HepG2 (cell line): ENCODE data around the gene APC2. TPM values are rescaled to one million over a fixed set of nuclear protein-coding genes. Genes with fewer than 3 reads are reported as not detected.

Source experiments
- BORCS8-MEF2B ChIP-seq: sonication (generic); formaldehyde crosslinking; IDR thresholded peaks from 2 replicates; pipeline ENCODE4 v1.8.0; 2022; ENCODE audit warnings: mild to moderate bottlenecking, missing genetic modification reagents
- GFI1 ChIP-seq: sonication (generic); formaldehyde crosslinking; IDR thresholded peaks from 2 replicates; pipeline ENCODE4 v1.5.0; 2020; ENCODE audit warnings: missing genetic modification reagents, mild to moderate bottlenecking, borderline replicate concordance
- HNRNPH1 ChIP-seq: fragments of 200-400 bp; formaldehyde crosslinking; optimal IDR thresholded peaks from 2 replicates; pipeline ENCODE3; 2017; ENCODE audit warnings: mild to moderate bottlenecking, low read depth, low read length
- HNRNPL ChIP-seq: fragments of 200-400 bp; formaldehyde crosslinking; IDR thresholded peaks from 2 replicates; pipeline ENCODE4 v1.6.1; 2017; ENCODE audit warnings: mild to moderate bottlenecking, low read depth, low read length
- KLF16 ChIP-seq, 2 experiments: sonication (generic) in 1 of 2; formaldehyde crosslinking in 1 of 2; IDR thresholded peaks; 2 replicates each; pipeline versions ENCODE4 v1.6.1 to v1.8.0; 2016 to 2023; ENCODE audit warnings: missing genetic modification reagents in 2 of 2, missing compliant biosample characterization in 1 of 2
- LCORL ChIP-seq, 2 experiments: fragments of 450-650 bp in 1 of 2; sonication (generic) in 1 of 2; formaldehyde crosslinking in 1 of 2; IDR thresholded peaks; 2 replicates each; pipeline versions ENCODE4 v1.5.0 to v1.6.1; 2017 to 2020; ENCODE audit warnings: antibody characterized with exemption in 1 of 2, missing genetic modification reagents in 1 of 2
- MAFG ChIP-seq: sonication (generic); formaldehyde crosslinking; IDR thresholded peaks from 2 replicates; pipeline ENCODE4 v1.5.1; 2020; ENCODE audit warnings: mild to moderate bottlenecking, missing genetic modification reagents
- PAF1 ChIP-seq: IDR thresholded peaks from 2 replicates; pipeline ENCODE4 v1.6.1; 2016; ENCODE audit warnings: missing genetic modification reagents, missing compliant biosample characterization
- PLRG1 ChIP-seq: fragments of 450-650 bp; conservative IDR thresholded peaks from 2 replicates; pipeline ENCODE4 v1.6.1; 2016
- REXO4 ChIP-seq: sonication (generic); formaldehyde crosslinking; IDR thresholded peaks from 2 replicates; pipeline ENCODE4 v1.8.0; 2022; ENCODE audit warnings: missing genetic modification reagents, mild to moderate bottlenecking, borderline replicate concordance
- SOX5 ChIP-seq: IDR thresholded peaks from 2 replicates; pipeline ENCODE4 v1.6.1; 2016; ENCODE audit warnings: borderline replicate concordance
- ZFP62 ChIP-seq: sonication (generic); formaldehyde crosslinking; IDR thresholded peaks from 2 replicates; pipeline ENCODE4 v1.4.0; 2020; ENCODE audit warnings: missing genetic modification reagents
- ZNF562 ChIP-seq: sonication (generic); formaldehyde crosslinking; IDR thresholded peaks from 2 replicates; pipeline ENCODE4 v1.8.0; 2022; ENCODE audit warnings: missing genetic modification reagents, borderline replicate concordance
- ZNF720 ChIP-seq: sonication (generic); formaldehyde crosslinking; IDR thresholded peaks from 2 replicates; pipeline ENCODE4 v1.4.0; 2020; ENCODE audit warnings: missing genetic modification reagents
- ZNF724P ChIP-seq: sonication (generic); formaldehyde crosslinking; IDR thresholded peaks from 2 replicates; pipeline ENCODE4 v1.8.0; 2022; ENCODE audit warnings: missing genetic modification reagents, borderline replicate concordance
- ZNF839 ChIP-seq: sonication (generic); formaldehyde crosslinking; IDR thresholded peaks from 2 replicates; pipeline ENCODE4 v1.4.0; 2020; ENCODE audit warnings: missing genetic modification reagents, mild to moderate bottlenecking, borderline replicate concordance
- polyA plus RNA-seq, 8 experiments: library from polyadenylated mRNA; depleted of rRNA in 3 of 8; stranded (reverse) in 7 of 8; unstranded in 1 of 8; fragments of >200 nt; fragmentation: Illumina TruSeq in 4 of 8; extraction: Trizol in 4 of 8; gene quantifications; 2 replicates each; pipeline versions ENCODE4 v1.2.1 to v1.2.3, GENCODE V29; 2011 to 2016; ENCODE audit warnings: low read depth in 4 of 8, missing spikeins in 1 of 8, mixed read lengths in 1 of 8; ENCODE audit not compliant: insufficient read depth in 1 of 8
- total RNA-seq, 5 experiments: library from RNA; depleted of rRNA; stranded (reverse); fragments of >200 nt; fragmentation: Illumina TruSeq; extraction: Trizol; gene quantifications; 2 replicates each; pipeline ENCODE4 v1.2.3, GENCODE V29; 2016; ENCODE audit warnings: low read depth in 1 of 5
- TF ChIP-seq, protein P1 (sequence below): sonication (generic); formaldehyde crosslinking; conservative IDR thresholded peaks from 2 replicates; pipeline ENCODE4 v1.4.0; 2020; ENCODE audit warnings: mild to moderate bottlenecking, missing genetic modification reagents, moderate library complexity
- TF ChIP-seq, protein P2 (sequence below): sonication (generic); formaldehyde crosslinking; IDR thresholded peaks from 2 replicates; pipeline ENCODE4 v1.4.0; 2020; ENCODE audit warnings: missing genetic modification reagents, borderline replicate concordance
- TF ChIP-seq, protein P3 (sequence below): sonication (generic); formaldehyde crosslinking; IDR thresholded peaks from 2 replicates; pipeline ENCODE4 v1.4.0; 2020; ENCODE audit warnings: mild to moderate bottlenecking, low read depth, missing genetic modification reagents

APC2 gene
- total and polyA plus RNA-seq, 2 of the 13 experiments (the other 11 are each of a cell fraction or from before 2014, with no cell fraction given): 0.08 to 0.22 TPM

DNA sequence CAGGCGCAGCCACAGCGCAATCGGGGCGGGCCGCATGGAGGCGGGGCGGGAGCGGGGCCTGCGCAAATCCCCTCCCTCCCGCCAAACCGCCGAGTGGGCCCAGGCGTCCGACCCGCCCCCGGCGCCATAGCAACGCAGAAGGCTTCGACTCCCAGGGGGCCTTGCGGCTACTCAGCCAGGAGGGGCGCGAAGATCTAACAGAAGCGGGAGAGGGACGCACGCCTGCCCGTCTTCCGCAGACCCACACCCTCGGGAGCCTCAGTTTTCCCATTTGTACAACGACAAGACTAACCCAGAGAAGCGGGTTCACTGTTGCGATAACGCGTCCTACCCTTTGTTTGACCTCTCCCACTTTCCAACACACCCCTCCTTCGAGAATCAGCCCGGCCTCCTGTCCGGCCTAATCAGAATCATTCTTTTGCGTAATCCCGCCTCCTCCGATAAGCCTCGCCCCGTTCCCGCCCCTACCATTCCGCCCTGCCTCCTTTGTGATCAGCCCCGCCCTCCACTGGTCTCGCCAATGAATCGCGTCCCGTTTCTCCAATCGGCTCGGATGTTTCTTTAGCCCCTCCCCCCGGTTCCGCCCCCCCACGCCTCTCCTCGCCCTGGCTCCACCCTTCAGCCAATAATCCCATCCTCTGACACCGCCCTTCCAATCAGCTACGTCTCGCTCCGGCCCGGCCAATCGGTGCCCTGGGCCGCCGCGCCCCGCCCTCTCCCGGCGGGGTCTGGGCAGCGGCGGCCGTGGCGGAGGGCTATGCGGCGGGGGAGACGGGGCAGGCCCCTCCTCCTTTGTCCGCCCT lies 40.6 kb downstream of the APC2 start, which contains the start of gene PCSK4 (continued):
- 0 out of 2 replicates have a peak, but pooled peaks have one; percentile 33 for TF ChIP-seq ZNF724P (CRISPR knock-in tag)
- no peak for TF ChIP-seq SOX5
- TF ChIP-seq ZNF562: no peak
- no peak for TF ChIP-seq HNRNPH1
- no peak for TF ChIP-seq ZNF839 (CRISPR knock-in tag)
- no peak for TF ChIP-seq MAFG
- TF ChIP-seq ZFP62 (CRISPR knock-in tag): no peak
- TF ChIP-seq HNRNPL: no peak
- peak in 1 of 2 experiments; percentile 66; a peak in 2 of 4 replicates for TF ChIP-seq KLF16 (CRISPR knock-in tag; IDR thresholded peaks at IDR 0.05)
- TF ChIP-seq PAF1 (CRISPR knock-in tag): no peak
- TF ChIP-seq, protein P1, sequence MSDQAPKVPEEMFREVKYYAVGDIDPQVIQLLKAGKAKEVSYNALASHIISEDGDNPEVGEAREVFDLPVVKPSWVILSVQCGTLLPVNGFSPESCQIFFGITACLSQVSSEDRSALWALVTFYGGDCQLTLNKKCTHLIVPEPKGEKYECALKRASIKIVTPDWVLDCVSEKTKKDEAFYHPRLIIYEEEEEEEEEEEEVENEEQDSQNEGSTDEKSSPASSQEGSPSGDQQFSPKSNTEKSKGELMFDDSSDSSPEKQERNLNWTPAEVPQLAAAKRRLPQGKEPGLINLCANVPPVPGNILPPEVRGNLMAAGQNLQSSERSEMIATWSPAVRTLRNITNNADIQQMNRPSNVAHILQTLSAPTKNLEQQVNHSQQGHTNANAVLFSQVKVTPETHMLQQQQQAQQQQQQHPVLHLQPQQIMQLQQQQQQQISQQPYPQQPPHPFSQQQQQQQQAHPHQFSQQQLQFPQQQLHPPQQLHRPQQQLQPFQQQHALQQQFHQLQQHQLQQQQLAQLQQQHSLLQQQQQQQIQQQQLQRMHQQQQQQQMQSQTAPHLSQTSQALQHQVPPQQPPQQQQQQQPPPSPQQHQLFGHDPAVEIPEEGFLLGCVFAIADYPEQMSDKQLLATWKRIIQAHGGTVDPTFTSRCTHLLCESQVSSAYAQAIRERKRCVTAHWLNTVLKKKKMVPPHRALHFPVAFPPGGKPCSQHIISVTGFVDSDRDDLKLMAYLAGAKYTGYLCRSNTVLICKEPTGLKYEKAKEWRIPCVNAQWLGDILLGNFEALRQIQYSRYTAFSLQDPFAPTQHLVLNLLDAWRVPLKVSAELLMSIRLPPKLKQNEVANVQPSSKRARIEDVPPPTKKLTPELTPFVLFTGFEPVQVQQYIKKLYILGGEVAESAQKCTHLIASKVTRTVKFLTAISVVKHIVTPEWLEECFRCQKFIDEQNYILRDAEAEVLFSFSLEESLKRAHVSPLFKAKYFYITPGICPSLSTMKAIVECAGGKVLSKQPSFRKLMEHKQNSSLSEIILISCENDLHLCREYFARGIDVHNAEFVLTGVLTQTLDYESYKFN (CRISPR knock-in tag): no peak; the same call in 1 of the 2 replicates
- TF ChIP-seq, protein P2, sequence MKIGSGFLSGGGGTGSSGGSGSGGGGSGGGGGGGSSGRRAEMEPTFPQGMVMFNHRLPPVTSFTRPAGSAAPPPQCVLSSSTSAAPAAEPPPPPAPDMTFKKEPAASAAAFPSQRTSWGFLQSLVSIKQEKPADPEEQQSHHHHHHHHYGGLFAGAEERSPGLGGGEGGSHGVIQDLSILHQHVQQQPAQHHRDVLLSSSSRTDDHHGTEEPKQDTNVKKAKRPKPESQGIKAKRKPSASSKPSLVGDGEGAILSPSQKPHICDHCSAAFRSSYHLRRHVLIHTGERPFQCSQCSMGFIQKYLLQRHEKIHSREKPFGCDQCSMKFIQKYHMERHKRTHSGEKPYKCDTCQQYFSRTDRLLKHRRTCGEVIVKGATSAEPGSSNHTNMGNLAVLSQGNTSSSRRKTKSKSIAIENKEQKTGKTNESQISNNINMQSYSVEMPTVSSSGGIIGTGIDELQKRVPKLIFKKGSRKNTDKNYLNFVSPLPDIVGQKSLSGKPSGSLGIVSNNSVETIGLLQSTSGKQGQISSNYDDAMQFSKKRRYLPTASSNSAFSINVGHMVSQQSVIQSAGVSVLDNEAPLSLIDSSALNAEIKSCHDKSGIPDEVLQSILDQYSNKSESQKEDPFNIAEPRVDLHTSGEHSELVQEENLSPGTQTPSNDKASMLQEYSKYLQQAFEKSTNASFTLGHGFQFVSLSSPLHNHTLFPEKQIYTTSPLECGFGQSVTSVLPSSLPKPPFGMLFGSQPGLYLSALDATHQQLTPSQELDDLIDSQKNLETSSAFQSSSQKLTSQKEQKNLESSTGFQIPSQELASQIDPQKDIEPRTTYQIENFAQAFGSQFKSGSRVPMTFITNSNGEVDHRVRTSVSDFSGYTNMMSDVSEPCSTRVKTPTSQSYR (CRISPR knock-in tag): no peak
- TF ChIP-seq BORCS8-MEF2B (CRISPR knock-in tag): no peak; the same call in 1 of the 2 replicates
- TF ChIP-seq, protein P3, sequence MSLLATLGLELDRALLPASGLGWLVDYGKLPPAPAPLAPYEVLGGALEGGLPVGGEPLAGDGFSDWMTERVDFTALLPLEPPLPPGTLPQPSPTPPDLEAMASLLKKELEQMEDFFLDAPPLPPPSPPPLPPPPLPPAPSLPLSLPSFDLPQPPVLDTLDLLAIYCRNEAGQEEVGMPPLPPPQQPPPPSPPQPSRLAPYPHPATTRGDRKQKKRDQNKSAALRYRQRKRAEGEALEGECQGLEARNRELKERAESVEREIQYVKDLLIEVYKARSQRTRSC: no peak
- no peak for TF ChIP-seq REXO4 (CRISPR knock-in tag)
- no peak for TF ChIP-seq ZNF720 (CRISPR knock-in tag)
- TF ChIP-seq LCORL (IDR thresholded peaks at IDR 0.05): no peak
- TF ChIP-seq LCORL (CRISPR knock-in tag; IDR thresholded peaks at IDR 0.05): peak; percentile 86
- TF ChIP-seq PLRG1: no peak
- TF ChIP-seq GFI1 (CRISPR knock-in tag): peak; percentile 13; the same call in 1 of the 2 replicates
